Upper lobe of left lung (tissue), 4 donors: Measurements from ENCODE around the gene ERG28.

Experiments
- POLR2A ChIP-seq, 4 donors: fragments of 450-650 bp; IDR thresholded peaks; one replicate each; pipeline ENCODE4 v1.5.1; 2016 to 2017; ENCODE audit warnings: antibody characterized with exemption in 4 of 4, mild to moderate bottlenecking in 2 of 4
- POLR2AphosphoS5 ChIP-seq, 2 donors: sonication (generic); formaldehyde crosslinking; IDR thresholded peaks; one replicate each; pipeline ENCODE4 v1.5.1; 2017; ENCODE audit warnings: antibody characterized with exemption in 2 of 2
- TF ChIP-seq, protein P1 (sequence below), 6 experiments: fragments of 450-650 bp in 4 of 6; fragments of 200-600 bp in 2 of 6; sonication (generic) in 2 of 6; IDR thresholded peaks; one replicate each; pipeline ENCODE4 v1.5.1; 2016 to 2019; ENCODE audit warnings: antibody characterized with exemption in 6 of 6

DNA sequence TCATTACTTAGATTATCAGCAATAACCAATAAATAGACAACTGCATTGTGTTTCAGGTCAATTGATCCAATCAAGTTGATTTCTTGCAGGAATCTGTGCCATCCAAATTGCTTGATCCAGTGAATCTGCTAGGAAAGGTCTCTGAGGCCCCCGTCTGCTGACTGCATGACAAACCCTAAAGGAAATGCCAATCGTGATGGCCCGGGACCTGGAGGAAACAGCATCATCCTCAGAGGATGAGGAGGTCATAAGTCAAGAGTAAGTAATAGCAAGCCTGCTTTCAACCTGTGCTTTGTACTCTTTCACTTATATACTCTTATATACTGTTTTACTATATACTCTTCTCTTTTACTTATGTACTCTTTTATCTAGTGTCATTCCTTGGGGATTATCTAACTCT, 2.3 kb upstream of the ERG28 start:
- TF ChIP-seq, protein P1, sequence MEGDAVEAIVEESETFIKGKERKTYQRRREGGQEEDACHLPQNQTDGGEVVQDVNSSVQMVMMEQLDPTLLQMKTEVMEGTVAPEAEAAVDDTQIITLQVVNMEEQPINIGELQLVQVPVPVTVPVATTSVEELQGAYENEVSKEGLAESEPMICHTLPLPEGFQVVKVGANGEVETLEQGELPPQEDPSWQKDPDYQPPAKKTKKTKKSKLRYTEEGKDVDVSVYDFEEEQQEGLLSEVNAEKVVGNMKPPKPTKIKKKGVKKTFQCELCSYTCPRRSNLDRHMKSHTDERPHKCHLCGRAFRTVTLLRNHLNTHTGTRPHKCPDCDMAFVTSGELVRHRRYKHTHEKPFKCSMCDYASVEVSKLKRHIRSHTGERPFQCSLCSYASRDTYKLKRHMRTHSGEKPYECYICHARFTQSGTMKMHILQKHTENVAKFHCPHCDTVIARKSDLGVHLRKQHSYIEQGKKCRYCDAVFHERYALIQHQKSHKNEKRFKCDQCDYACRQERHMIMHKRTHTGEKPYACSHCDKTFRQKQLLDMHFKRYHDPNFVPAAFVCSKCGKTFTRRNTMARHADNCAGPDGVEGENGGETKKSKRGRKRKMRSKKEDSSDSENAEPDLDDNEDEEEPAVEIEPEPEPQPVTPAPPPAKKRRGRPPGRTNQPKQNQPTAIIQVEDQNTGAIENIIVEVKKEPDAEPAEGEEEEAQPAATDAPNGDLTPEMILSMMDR (IDR thresholded peaks at IDR 0.05): no peak
- TF ChIP-seq POLR2A (IDR thresholded peaks at IDR 0.05) (no peak), POLR2AphosphoS5 (IDR thresholded peaks at IDR 0.05) (no peak)
